ENCODE results near the gene USP24.

GRCh38 chr1:55188909-55189308, 26.3 kb downstream of the USP24 start:
- TF ChIP-seq CTCF (IDR thresholded peaks at IDR 0.05) (no peak), POLR2A (IDR thresholded peaks at IDR 0.05) (no peak)
